HG03558 (cell line): Measurements from ENCODE around the gene TTLL9.

Experiments
- ATAC-seq: cut with Tn5 transposase; IDR thresholded peaks from one replicate; pipeline ENCODE4 v1.9.1; 2021; ENCODE audit warnings: moderate number of reproducible peaks; ENCODE audit not compliant: unreplicated experiment; ENCODE audit errors: extremely low read depth

The TTLL9 gene

DNA sequence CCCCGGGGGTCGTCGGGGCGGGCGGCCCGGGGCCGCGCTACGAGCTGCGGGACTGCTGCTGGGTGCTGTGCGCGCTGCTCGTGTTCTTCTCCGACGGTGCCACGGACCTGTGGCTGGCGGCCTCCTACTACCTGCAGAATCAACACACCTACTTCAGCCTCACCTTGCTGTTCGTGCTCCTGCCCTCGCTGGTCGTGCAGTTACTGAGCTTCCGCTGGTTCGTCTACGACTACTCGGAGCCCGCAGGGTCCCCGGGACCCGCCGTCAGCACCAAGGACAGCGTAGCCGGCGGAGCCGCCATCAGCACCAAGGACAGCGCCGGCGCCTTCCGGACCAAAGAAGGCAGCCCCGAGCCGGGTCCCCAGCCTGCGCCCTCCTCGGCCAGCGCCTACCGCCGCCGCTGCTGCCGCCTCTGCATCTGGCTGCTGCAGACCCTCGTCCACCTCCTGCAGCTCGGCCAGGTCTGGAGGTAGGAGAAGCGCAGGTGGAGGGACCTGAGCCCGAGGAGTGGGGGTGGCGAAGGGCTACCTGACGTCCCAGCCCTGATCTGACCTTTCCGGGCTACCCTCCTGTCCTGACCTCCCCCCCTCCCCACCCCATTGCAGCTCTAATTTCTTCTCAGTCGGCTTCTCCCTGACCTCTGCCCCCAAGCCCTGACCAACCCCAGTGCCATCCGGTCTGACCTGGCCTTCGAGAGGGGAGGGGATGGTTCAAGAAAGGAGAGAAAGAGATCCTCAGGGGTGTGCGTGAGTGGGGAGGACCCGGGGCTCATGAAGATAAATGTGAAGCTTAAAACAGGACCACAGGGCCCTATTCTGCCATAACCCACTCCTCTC is 98.1 kb downstream of the TTLL9 start:
- no peak for ATAC-seq

DNA sequence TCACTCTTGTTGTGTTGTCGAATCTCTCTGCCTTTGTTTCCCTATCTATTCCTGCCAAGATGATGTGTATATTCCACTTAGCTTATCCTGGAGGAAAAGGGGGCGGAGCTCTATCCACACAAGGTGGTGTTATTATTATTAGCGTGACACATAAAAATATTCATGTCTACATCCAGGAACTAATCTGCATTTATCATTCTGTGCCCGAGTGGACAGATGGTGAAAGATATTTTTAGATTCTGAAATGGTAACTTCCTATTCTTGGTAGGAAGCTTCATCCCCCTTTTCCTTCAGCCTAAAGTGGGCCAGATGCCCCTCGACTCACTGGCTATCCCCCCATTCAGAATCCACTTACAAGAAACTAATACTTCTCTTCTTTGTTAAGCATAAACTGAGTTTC is 99.6 kb downstream of the TTLL9 start:
- ATAC-seq = no peak

DNA sequence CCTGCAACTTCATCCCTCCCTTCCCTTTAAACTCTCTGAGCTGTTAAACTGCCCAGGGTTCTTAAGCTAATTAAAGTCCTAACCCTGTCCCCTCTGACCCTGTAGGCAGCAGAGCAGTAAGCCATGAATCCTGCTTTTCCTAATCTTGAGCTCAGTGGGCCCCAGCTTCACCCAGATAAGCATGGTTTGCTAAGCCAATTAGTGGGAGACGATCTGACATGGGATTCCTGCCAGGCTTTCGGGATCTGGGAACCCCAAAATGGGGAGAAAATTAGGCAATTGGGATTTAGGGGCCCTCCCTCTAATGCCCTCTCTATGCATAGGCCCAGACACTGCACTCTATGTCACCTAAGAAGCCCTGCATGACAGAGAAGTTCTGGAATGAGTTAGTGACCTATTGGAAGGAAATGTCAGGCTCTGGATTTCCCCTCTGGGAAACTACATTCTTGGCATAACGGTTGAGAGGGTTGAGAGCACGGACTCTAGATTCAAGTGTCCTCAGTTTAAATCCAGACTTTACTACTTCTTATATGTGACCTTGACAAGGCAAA is 102.1 kb downstream of the TTLL9 start:
- no peak for ATAC-seq

DNA sequence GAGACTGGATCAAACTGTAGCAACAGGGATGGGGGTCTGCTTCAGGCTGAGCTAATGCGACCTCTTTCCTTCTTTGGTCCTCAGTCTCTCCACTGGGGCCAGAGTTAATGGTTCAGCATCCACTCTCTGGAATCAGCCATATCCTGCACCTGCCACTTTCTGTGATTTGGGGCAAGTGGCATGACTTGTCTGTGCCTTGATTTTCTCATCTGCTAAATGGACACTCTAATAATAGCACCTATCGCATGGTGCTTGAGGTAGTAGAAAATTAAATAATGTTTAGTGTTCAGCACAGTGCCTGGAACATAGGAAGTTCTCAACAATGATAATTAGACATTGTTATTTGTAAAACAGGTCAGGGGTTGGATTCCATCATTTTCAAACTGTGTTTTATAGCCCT is 103.9 kb downstream of the TTLL9 start:
- no peak for ATAC-seq

DNA sequence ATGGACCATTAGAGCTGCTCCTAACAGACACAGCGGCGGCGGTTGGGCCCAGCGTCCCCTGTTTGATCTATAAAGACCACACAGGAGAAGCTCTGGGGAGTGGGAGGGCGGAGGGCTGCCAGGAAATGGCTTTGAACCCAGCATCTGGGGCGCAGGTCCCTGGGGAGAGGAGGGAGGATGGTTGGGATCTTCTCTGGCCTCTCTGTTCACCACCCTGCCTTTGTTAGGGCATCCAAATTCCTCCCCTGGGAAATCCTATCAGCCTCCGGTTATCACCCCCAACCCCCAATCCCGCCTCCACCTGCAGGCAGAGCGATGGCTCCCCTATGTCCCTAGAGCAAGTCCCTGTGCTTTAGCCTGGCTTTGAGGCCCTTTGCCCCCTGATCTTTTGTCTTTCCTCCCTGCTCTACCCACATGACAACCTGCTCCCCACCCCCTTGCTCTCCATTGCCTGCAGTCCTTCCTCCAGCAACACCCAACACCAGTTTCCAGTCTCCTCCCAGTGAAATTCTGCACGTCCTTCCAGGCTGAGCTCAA is 104.6 kb downstream of the TTLL9 start:
- no peak for ATAC-seq

DNA sequence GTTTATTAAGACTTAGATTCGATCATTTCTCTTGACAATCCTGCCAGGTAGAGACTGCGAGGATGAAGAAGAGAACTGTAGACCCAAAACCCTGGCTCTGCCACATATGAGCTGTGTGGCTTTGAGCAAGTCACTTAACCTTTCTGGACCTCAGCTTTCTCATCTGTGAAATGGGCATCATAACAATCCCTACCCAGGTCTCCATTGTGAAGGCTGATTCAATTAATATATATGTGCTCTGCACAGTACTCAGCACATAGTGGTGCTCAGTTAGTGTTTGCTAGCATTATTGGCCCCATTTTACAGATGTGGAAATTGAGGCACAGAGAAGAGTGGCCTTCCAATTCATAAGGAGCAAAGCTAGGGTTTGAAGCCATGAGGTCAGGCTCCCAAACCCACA is 105.4 kb downstream of the TTLL9 start:
- no peak for ATAC-seq

DNA sequence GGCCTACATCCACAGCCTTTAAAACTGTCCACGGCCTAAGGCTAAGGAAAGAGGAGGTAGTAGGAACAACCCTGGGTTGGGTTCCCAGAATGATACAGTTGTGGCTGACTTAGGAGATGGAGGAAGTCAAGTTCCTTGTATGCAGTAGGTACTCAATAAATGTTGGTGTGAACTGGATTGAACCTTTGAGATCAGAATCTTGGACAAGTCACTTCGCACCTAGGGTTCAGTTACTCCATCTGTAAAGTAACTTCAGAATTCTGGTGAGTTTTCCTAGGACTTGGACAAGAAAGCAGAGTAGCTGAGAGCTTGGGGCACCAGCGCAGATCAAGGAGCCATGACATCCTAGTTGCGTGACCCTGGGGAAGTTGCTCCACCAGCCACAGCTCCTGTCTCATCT is 106.6 kb downstream of the TTLL9 start:
- no peak for ATAC-seq

DNA sequence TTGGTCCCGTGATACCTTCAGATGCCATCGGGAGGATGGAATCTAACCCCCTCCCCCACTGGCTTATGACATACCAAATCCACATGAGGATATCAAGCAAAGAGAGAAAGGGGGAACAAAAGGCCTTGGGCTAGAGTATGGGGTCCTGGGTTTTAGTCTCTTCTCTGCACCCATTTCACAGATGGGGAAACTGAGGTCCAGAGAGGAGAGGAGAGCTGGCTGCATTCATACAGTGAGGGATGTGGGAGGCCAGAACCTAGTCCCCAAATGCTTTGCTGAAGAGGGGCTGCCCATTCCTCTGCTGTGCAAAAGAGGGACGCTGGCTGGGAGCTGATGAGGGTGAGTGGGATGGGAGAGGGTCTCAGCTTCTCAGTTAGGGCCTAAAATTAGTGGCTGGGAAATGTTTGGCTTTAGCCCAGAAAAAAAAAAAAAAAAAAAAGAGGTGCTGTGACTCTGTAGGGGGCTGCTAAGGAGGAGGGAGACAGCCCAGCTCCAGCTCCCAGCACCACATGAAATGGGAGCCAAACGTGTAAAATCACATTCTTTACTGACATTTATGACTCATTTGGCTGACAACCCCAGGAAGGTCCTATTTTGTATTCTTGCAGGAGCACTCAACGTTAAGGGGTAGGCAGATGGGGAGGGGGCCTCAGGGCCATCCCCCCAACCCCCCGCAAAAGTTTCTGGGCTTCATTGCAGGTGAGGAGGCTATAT is 109.4 kb downstream of the TTLL9 start:
- no peak for ATAC-seq

DNA sequence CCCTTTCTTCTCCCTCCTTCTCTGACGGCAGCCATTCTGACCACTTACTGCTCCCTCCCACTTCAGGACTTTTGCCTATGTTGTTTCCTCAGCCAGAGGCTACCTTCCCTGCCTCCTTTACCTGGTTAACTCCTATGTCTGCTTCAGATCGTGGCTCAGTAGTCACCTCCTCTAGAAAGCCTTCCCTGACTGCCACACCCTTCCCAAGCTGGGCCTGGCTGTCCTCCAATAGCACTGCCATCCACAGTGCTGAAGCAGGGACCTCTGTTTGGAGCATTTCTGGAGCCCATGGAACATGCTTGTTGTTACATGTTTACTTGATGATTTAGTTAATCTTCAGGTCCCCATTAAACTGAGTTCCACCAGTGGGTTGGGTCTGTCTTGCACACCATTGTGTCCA is 111.3 kb downstream of the TTLL9 start:
- no peak for ATAC-seq

DNA sequence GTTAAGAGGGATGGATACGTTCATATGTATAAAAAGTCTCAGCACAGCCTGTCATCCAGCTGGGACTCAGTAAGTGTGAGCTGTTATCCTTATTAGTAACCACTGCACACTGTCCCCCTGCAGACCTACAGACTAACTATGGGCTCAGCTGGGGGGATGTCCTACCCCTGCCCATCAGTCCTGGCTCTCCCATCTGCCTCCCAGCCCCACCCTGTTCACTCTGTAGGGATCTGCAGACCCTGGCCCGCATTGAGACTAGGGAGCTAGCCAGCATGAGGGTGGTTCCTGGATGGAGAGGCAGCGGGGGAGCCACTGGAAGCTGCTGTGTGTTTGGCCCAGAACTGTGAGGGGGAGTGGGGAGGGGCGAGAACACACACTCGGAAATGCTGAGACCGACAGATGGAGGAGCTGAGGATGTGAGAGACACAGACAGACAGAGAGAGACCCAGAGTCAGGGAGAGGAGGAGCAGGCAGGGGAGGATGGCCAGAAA is 114.6 kb downstream of the TTLL9 start:
- no peak for ATAC-seq

DNA sequence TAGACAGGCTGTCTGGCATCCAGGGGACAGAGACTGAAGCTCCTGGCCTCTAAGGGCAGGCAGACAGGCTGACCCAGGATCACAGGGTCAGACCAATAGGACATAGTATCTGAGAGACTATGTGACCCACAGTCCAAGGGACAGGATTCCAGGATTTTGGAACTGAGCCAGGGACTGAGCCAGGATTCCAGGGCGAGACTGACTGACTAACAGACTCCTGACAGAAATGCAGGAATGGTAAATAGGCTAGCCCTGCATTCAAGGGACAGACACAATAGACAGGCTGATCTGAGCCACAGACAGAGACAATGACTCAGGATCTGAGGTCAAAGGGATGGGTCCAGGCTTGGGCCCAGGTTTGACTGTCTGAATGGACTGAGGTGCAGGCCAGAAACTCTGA is 117.3 kb downstream of the TTLL9 start:
- ATAC-seq = no peak

DNA sequence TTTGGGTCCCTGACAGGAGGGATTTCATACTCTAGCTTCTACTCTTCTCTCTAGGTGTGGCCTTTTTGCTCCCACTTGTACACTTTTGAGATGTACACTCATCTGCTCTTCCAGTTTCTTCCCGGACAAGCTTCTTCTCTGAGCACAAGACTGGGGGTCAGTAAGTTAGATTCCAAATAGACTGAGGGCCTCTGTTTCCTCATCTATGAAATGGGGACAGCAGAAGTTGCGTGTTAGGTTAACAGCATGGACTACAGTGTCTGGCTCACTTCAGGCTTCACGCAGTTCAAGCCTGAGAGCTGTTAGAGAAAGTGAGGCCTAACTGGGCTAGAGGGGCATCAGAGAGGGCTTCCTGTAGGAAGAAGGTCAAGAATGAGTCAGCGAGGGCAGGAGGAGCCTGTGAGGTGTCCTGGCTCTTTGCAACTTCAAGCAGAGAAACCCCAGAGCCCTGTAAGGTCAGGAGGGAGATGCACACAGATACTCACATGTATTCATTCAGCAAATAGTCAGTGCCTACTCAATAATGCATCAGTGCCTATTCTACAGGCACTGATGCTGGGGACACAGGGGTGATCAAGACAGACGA is 118.1 kb downstream of the TTLL9 start:
- no peak for ATAC-seq

DNA sequence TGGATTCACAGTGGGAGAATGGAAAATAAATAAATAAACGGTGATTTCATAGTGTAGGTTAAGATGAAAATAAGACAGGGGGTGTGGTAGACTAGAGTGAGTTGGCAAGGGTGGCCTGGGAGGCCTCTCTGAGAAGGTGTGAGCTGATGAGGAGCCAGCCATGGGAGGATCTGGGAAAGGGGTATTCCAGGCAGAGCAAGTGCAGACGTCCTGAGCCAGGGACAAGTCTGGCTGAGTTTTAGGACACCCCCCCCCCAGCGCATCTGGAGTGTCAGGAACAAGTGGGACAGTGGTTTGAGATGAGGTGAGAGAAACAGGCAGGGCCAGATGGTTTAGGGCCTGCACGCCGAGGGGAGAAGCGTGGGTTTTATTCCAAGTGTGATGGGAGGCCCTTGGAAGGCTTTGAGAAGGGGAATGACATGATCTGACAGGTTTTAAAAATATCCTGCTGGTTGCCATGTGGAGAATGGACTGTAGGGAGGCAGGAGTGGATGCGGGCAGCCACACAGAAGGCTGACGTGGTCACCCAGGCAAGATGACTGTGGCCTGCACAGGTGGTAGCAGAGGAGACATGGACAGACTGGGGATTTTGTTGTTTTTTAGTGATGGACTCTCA is 118.7 kb downstream of the TTLL9 start:
- no peak for ATAC-seq

DNA sequence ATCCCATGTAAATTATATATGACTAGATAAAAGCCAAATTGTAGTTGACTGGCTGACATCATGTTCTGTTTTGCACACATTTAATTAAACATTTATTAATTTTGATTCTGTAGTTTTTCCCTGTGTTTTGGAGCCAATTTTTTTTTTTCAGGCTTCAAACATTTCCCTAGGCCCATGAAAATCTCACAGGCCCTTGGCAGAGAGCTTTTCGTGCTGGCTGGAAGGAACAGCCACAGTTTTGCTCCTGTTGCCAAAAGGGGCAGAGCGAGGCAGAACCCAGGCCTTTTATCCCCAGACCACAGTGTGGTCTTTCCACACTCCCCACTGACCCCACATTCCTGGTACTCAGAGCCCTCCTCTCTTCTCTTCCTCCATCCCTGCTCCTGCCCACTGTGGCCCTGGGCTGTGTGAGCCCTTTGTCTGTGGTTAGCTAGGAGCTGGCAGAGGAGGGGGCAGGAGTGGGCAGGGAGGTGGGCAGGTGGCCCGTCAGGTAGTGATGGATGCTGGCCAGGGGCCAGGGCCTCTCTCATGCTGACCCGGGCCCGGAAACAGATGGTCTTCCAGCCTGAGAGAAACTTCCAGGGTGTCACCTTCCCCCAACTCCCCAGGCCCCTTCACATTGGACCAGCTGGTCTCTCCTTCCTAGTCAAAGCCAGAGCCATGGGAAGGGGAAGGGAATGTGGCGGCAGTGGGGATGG is 120.4 kb downstream of the TTLL9 start:
- no peak for ATAC-seq

DNA sequence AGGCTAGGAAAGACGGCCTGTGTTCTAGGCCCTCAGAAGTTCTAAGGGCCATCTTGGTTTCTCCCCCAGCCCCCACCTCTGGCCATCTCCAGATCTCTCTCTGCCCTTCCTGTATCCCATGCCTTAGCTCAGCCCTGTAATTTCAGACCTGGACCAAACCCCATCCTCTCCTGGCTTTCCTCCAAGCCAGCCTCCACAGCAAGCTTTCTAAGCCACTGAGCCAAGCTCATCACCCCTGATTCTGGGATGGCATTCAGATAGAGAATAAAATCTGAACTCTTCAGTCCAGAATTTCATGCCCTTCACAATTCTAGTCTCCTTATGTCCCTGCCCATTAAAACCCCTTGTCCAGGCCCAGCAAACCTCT is 120.9 kb downstream of the TTLL9 start:
- no peak for ATAC-seq

DNA sequence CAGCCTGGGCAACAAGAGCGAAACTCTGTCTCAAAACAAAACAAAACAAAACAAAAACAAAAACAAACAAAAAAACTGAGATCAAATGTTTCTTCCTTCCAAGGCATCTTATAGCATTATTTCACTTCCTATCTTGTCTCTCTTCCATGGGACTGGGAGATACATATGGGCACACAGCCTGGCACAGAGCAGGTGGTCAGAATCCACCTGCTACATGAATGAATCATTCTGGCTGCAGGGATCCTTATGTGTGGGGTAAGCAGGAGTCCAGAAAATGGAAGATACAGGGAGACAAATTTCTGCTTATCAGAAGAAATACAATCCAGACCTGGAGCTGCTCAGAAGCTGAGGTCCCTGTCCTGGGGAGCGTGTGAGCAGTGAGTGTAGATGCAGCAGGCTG is 121.7 kb downstream of the TTLL9 start:
- no peak for ATAC-seq
